ENCODE data around the gene CENPT.

- TF ChIP-seq ZFX (IDR thresholded peaks at IDR 0.05): no peak
- TF ChIP-seq CTCF (conservative IDR thresholded peaks at IDR 0.05): no peak
Observed at GRCh38 chr16:67780847-67781564, 66.5 kb downstream of the CENPT start.

Data from C4-2B (cell line).